ENCODE data around the gene INS.

The INS gene

DNA sequence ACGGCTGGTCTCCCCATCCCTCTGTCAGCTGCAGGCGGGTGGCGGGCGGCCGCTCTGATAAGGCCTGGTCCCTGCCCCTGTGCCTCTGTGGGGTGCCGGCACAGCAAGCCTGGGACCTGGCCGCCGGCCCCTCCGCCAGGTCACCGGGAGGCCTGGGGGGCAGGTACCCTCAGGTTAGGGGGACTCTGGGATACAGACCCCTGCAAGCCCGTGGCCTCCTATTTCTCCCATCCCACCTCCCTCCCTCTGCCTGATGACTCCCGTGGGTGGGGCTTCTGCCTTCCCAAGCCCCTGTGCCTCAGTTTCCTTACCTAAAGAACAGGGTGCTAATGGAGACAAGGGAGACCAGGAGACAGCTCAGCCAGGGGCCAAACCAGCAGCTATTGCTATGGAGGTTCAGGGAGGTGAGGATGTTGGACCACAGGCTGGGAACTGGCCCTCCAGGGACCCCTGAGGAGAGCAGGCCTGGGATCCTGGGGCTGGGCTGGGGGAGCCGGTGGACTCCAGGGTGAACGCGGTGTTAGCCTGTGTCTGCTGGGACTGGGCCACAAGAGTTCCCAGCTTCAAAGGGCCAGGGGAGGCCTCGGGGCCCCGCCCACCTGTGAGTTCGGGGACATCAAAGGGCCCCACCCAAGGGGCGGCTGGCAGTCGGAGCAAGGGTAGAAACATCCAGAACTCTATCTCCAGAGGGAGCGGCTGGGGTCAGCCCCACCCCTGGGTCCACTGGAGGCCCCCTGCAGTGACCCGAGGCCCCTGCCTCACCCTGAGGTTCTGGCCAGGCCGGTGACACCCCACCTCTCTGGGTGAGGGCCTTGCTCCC lies 42.6 kb upstream of the INS start:
- Histone ChIP-seq H3K4me1 (no peaks in the 10 kb centered on the region), H3K36me3 (no peaks in the 10 kb centered on the region), H3K9me3 (no peaks in the 10 kb centered on the region), H3K4me3 (ENCODE audit: low read depth, low read length) (no peak overlapping the region), H3K27me3 (no peaks in the 10 kb centered on the region)
- DNase-seq = no peak
- TF ChIP-seq, protein P1, sequence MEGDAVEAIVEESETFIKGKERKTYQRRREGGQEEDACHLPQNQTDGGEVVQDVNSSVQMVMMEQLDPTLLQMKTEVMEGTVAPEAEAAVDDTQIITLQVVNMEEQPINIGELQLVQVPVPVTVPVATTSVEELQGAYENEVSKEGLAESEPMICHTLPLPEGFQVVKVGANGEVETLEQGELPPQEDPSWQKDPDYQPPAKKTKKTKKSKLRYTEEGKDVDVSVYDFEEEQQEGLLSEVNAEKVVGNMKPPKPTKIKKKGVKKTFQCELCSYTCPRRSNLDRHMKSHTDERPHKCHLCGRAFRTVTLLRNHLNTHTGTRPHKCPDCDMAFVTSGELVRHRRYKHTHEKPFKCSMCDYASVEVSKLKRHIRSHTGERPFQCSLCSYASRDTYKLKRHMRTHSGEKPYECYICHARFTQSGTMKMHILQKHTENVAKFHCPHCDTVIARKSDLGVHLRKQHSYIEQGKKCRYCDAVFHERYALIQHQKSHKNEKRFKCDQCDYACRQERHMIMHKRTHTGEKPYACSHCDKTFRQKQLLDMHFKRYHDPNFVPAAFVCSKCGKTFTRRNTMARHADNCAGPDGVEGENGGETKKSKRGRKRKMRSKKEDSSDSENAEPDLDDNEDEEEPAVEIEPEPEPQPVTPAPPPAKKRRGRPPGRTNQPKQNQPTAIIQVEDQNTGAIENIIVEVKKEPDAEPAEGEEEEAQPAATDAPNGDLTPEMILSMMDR (IDR thresholded peaks at IDR 0.05; ENCODE audit: low read depth, low read length) = no peak

DNA sequence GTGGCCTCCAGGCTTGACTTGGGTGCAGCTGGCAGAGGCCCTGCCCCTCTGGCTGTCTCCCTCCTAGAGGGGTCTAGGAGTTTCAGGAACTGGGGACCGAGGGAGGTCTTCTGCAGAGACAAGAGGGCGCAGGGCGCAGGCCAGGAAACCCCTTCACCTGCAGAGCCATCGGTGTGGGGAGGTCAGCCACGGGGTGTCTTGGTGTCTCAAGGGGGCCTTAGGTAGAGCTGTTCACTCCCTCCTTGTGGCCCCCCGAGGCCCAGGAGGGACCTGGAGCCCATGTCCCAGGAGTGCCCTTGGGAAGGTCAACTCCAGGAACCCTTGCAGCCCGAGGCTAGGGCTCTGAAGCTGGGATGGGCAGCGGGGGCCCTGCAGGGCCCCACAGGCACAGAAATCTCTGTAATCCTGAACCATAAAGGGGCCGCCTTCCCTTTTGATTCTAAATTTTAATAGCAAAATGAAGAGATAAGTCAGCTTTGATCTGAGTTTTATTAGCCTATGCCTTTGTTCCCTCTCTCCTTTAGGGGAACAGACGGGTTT lies 42.0 kb upstream of the INS start:
- TF ChIP-seq, protein P1 (IDR thresholded peaks at IDR 0.05; ENCODE audit: low read depth, low read length) = no peak
- no peak for DNase-seq
- no peaks in the 10 kb centered on the region for H3K36me3 ChIP-seq
- no peak overlapping the region for H3K4me3 ChIP-seq (ENCODE audit: low read depth, low read length)
- no peaks in the 10 kb centered on the region for H3K27me3 ChIP-seq
- peaks cover 2% of the 10 kb centered on the region; the same call in 1 of the 2 replicates for H3K4me1 ChIP-seq
- H3K9me3 ChIP-seq = no peaks in the 10 kb centered on the region

DNA sequence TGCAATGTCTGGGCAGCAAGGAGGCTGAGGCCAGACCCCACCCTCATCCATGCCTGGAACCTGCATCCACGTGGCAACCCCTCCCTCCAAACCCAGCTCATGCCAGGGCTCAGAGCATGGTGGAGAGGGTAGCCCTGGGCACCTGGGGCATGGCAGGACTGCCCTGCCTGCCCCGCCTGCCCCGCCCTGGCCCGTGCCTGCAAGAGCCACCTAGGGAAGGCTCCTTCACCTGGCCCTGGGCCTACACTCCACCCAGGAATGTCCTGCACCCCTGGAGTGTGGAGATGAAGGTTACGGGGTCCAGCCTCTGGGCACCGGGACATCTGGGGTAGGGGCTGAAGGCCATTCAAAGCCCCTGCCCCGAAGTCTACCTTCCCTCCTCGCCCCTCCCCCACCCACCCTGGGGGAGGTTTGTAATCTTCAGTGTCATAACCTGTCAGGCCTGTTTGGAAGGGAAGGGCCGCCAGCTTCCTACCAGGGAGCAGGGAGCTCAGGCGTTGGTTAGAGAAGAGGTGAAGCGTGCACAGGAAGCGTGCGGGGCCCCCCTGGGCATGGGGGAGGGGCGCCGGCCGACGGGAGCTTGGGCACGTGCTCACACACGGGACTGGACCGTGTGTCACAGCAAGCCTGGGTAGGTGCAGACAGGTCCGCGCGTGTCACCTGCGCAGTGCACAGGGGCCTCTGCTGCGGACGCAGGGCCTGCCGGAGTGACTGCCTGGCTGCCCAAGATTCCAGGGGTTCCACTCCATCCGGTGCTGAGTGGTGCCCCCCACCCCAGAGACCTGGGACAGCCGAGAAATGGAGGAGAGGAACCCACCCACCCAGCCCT lies 41.3 kb upstream of the INS start:
- H3K36me3 ChIP-seq = no peaks in the 10 kb centered on the region
- no peaks in the 10 kb centered on the region for H3K27me3 ChIP-seq
- peaks cover 6% of the 10 kb centered on the region for H3K4me1 ChIP-seq
- no peak overlapping the region for H3K4me3 ChIP-seq (ENCODE audit: low read depth, low read length)
- no peaks in the 10 kb centered on the region for H3K9me3 ChIP-seq
- no peak for DNase-seq
- TF ChIP-seq, protein P1 (IDR thresholded peaks at IDR 0.05; ENCODE audit: low read depth, low read length) = no peak

DNA sequence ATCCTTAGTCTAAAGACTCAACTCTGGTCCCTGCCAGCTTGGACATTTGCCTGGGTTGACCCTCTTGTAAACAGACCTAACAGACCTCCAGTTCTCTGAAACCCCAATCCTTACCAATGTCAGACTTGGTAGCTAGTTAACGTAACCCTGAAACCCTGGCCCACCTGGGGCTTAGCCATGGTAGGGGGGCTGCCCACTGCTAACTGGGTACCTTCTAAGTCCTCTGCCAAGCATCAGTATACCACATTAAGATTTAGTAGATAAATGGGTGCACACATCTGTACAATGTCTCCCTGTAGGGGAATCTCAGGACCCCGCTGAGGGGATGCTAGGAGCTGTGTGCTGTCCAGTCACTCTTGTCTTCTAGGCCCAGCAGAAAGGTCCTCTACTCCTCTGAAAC lies 40.5 kb upstream of the INS start:
- Histone ChIP-seq H3K4me3 (ENCODE audit: low read depth, low read length) (no peak overlapping the region), H3K9me3 (no peaks in the 10 kb centered on the region), H3K36me3 (no peaks in the 10 kb centered on the region), H3K4me1 (peaks cover 9% of the 10 kb centered on the region), H3K27me3 (no peaks in the 10 kb centered on the region)
- TF ChIP-seq, protein P1 (IDR thresholded peaks at IDR 0.05; ENCODE audit: low read depth, low read length) = no peak
- no peak for DNase-seq

DNA sequence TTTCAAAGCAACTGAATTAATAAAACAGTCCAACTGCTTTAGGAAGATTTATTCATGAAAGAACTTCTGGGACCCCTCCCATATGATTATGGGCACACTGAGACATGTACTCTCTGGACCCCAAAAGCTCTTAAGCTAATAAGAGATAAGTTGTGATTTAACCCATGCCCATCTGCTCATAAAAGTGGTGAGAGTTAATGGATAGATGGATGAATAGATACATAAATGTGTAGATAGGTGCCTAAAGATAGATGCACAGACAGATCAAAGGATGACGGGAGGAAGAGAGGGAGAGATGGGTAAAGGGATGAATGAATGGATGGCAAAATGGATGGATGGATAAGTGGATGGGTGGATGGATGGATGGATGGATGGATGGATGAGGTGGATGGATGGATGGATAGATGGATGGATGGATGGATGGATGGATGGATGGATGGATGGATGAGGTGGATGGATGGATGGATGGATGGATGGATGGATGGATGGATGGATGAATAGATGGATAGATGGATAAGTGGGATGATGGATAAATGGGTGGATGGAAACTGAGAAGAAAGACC lies 40.0 kb upstream of the INS start:
- Histone ChIP-seq H3K9me3 (no peaks in the 10 kb centered on the region), H3K4me1 (peaks cover 9% of the 10 kb centered on the region), H3K27me3 (no peaks in the 10 kb centered on the region), H3K36me3 (no peaks in the 10 kb centered on the region), H3K4me3 (ENCODE audit: low read depth, low read length) (no peak overlapping the region)
- no peak for DNase-seq
- TF ChIP-seq, protein P1 (IDR thresholded peaks at IDR 0.05; ENCODE audit: low read depth, low read length) = no peak
